ENCODE measurements around the gene PAOX.

GRCh38 chr10:133339708-133340380 is 39.2 kb upstream of the PAOX start:
- TF ChIP-seq CTCF (IDR thresholded peaks at IDR 0.05; ENCODE audit: low read depth, low read length), result no peak
- no peak for TF ChIP-seq EZH2phosphoT487 (IDR thresholded peaks at IDR 0.05; ENCODE audit: low read depth)

All from OCI-LY3 (cell line).